Activated B cell treated with CpG ODN at 0.5 μM for 24 hours (primary cell): ENCODE data around the gene SLC19A2. TPM values are rescaled to one million over a fixed set of nuclear protein-coding genes. Genes with fewer than 3 reads are reported as not detected.

Experiments used
- ATAC-seq: fragments of 200-7000 bp; cut with Tn5 transposase; one replicate; pipeline ENCODE4 v1.10.0; 2021; ENCODE audit warnings: low read depth, mild to moderate bottlenecking, moderate library complexity
- CTCF ChIA-PET: fragments of 350-600 bp; sonication (Branson Sonifier 250); formaldehyde crosslinking; loops from one replicate; lab custom pipeline; 2021; ENCODE audit warnings: antibody characterized with exemption; lab: Charles Lee
- POLR2A ChIA-PET: fragments of 350-600 bp; sonication (Branson Sonifier 250); formaldehyde crosslinking; loops from one replicate; lab custom pipeline; 2021; ENCODE audit warnings: antibody characterized with exemption; lab: Charles Lee
- DNase-seq: peaks from one replicate; pipeline ENCODE4 v3.0.0; 2022
- H3K27ac Mint-ChIP-seq: one replicate; pipeline ENCODE4 v1.8.0; 2020; ENCODE audit warnings: mixed read lengths
- H3K27me3 Mint-ChIP-seq: one replicate; pipeline ENCODE4 v1.8.0; 2021; ENCODE audit warnings: mixed read lengths
- H3K36me3 Mint-ChIP-seq: one replicate; pipeline ENCODE4 v1.8.0; 2021; ENCODE audit warnings: low read depth, mixed read lengths
- H3K4me1 Mint-ChIP-seq: one replicate; pipeline ENCODE4 v1.8.0; 2021; ENCODE audit warnings: mixed read lengths
- H3K4me3 Mint-ChIP-seq: one replicate; pipeline ENCODE4 v1.8.0; 2020; ENCODE audit warnings: mild to moderate bottlenecking, mixed read lengths
- H3K9me3 Mint-ChIP-seq: one replicate; pipeline ENCODE4 v1.8.0; 2020; ENCODE audit warnings: mixed read lengths
- intact Hi-C: fragments of 100-400 bp; cut with micrococcal nuclease; formaldehyde crosslinking; loops from one replicate; pipeline ENCODE4 v1.15.1; 2024
- total RNA-seq: library from RNA; stranded (reverse); gene quantifications from 2 replicates; pipeline ENCODE4 v1.2.3, GENCODE V29; 2022
- TF ChIP-seq, protein P1 (sequence below): fragments of 200-600 bp; IDR thresholded peaks from one replicate; pipeline ENCODE4 v1.8.0; 2022; ENCODE audit warnings: antibody characterized with exemption, mild to moderate bottlenecking

SLC19A2 gene
- total RNA-seq, 1 donor from 2014 or later: 3.6 TPM

DNA sequence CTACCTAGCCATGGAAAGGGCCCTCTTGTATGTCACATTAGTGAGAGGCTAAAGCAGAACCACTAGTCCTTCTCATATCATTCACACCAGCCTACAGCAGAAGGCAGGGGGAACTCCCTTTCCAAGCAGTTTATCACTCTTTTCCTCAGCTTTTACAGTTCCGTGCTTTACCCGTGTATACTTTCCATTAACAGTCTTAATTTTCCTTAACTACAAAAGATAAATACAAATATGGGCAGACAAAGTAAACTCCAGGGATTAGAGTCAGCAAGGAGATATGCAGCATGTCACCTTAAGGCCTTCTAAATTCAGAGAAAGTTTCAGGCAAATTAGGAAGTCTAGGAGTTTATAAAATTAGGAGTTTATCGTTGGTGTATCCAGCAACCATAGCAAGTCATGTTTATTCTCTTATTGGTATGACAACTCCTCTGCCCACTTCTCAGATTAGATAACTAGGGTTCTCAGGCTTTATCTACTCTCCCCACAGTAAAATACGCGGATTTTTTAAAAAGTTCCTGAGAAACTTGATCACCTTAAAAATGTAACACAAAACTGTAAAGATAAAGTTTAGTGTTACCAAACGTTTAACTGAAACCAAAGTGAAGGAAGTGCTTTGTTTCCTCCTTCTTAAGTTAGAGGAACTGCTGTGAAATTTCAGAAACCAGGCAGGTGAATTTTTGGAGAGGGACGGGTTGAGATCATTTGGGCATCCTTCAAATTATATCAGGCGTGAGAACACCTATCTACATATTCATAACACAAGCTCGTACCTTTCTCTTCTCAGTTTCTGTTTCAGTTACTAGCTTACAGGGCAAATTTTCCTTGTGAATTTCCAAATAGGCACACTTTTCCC, 42.7 kb upstream of the SLC19A2 start:
- peaks cover 7% of the 10 kb centered on the region for H3K4me1 Mint-ChIP-seq
- no peak for DNase-seq
- POLR2A ChIA-PET: no interaction called here
- ATAC-seq: no peak
- no peak overlapping the region for H3K4me3 Mint-ChIP-seq
- H3K9me3 Mint-ChIP-seq: no peaks in the 10 kb centered on the region
- CTCF ChIA-PET: no interaction called here
- TF ChIP-seq, protein P1, sequence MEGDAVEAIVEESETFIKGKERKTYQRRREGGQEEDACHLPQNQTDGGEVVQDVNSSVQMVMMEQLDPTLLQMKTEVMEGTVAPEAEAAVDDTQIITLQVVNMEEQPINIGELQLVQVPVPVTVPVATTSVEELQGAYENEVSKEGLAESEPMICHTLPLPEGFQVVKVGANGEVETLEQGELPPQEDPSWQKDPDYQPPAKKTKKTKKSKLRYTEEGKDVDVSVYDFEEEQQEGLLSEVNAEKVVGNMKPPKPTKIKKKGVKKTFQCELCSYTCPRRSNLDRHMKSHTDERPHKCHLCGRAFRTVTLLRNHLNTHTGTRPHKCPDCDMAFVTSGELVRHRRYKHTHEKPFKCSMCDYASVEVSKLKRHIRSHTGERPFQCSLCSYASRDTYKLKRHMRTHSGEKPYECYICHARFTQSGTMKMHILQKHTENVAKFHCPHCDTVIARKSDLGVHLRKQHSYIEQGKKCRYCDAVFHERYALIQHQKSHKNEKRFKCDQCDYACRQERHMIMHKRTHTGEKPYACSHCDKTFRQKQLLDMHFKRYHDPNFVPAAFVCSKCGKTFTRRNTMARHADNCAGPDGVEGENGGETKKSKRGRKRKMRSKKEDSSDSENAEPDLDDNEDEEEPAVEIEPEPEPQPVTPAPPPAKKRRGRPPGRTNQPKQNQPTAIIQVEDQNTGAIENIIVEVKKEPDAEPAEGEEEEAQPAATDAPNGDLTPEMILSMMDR: no peak
- intact Hi-C loops: no loop called here
- peaks cover 6% of the 10 kb centered on the region for H3K27me3 Mint-ChIP-seq
- no peaks in the 10 kb centered on the region for H3K36me3 Mint-ChIP-seq
- no peak overlapping the region for H3K27ac Mint-ChIP-seq

DNA sequence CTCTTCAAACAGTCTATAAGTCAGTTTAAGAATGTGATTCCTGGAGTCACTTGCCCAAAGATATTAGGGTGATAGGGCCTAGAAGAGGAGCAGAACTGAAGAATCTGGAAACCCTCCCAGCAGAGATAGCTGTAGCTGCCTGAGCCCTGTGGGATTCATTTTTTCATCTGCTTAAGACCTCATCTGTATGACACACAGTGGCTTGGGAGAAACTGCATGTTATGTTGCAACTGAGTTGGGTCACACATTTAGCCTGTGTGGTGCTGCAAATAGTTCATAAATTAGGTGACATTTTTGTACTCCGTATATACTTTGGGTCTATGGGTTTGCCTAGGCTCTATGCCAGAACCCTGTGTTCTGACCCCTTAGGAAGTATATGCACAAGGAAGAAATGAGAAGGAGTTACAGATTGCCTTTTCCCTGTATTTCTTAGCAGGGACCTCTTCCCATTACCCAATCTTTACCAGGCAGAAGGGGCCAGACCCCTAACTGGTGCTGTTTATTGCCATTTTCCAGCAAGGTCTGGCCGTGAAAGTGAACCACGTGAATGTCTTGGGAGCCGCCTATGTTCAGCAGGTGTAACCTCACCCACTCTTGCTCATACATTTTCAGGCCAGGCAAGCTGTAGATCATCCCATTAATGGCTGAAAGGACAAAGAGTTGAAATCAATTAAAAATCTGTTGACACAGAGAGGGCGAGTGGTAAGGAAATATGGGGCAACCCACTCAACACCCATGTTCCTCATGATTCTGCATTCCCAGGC, 41.9 kb upstream of the SLC19A2 start:
- H3K9me3 Mint-ChIP-seq: no peaks in the 10 kb centered on the region
- H3K27me3 Mint-ChIP-seq: peaks cover 6% of the 10 kb centered on the region
- H3K27ac Mint-ChIP-seq: no peak overlapping the region
- H3K36me3 Mint-ChIP-seq: no peaks in the 10 kb centered on the region
- ChIA-PET CTCF (no interaction called here), POLR2A (no interaction called here)
- no peak for DNase-seq
- H3K4me1 Mint-ChIP-seq: peaks cover 7% of the 10 kb centered on the region
- TF ChIP-seq, protein P1: no peak
- no peak for ATAC-seq
- no peak overlapping the region for H3K4me3 Mint-ChIP-seq
- intact Hi-C loops: no loop called here

DNA sequence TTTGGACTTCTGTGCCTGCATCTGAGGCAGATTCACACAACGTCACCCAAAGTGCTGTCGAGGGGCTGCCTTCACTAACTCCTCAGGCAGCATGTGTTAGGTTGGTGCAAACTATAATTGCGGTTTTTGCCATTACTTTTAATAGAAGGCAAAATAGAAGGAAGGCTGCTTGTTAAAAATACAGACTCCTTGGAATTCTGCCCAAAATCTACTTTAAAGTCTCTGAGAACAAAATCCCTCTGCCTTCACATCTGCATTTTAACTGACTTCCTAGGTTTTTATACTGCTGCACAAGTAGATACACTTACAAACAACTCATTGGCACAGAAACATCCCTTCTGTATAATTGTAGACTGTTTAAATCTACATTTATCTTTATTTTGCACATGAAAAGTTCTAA, 41.3 kb upstream of the SLC19A2 start:
- H3K36me3 Mint-ChIP-seq: no peaks in the 10 kb centered on the region
- no peak overlapping the region for H3K4me3 Mint-ChIP-seq
- peaks cover 3% of the 10 kb centered on the region for H3K27me3 Mint-ChIP-seq
- TF ChIP-seq, protein P1: no peak
- no peaks in the 10 kb centered on the region for H3K9me3 Mint-ChIP-seq
- peaks cover 7% of the 10 kb centered on the region for H3K4me1 Mint-ChIP-seq
- no peak overlapping the region for H3K27ac Mint-ChIP-seq
- ChIA-PET POLR2A (no interaction called here), CTCF (no interaction called here)
- DNase-seq (no peak), ATAC-seq (no peak)
- intact Hi-C loops: no loop called here

DNA sequence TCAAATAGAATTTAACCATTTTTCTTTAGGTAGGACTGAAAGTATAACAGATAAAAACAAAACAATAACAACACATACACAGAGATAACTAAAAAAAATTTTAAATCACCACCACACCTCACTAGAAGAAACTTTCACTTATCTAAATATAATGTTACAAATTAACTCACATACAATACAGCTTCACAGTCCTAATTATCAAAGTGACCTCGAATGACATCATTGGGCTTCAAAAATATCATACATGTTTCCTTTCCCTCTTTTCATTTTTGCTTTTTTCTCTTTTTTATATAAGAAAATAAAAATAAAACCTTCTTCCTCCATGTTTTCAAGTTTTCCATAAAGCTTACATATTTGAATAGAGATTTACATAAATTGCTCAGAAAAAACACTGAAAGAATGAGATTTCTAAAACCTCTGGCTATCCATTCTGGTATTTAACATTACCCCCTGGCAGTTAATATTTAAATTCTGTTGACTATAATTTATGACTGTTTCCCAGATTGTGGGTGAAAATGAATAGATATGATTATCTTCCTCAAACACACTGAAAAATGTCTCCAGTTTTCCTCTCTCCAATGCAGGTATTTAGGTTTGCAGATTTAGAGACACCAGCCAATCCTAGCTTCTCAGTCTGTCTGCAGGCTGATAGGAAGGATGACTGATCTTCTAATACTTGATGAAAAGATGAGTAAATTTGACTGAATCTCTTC, 40.5 kb upstream of the SLC19A2 start:
- H3K9me3 Mint-ChIP-seq: no peaks in the 10 kb centered on the region
- no peak for DNase-seq
- H3K36me3 Mint-ChIP-seq: no peaks in the 10 kb centered on the region
- ChIA-PET CTCF (no interaction called here), POLR2A (no interaction called here)
- H3K27ac Mint-ChIP-seq: no peak overlapping the region
- peaks cover 7% of the 10 kb centered on the region for H3K4me1 Mint-ChIP-seq
- TF ChIP-seq, protein P1: no peak
- intact Hi-C loops: no loop called here
- no peak overlapping the region for H3K4me3 Mint-ChIP-seq
- ATAC-seq: no peak
- peaks cover 2% of the 10 kb centered on the region for H3K27me3 Mint-ChIP-seq

DNA sequence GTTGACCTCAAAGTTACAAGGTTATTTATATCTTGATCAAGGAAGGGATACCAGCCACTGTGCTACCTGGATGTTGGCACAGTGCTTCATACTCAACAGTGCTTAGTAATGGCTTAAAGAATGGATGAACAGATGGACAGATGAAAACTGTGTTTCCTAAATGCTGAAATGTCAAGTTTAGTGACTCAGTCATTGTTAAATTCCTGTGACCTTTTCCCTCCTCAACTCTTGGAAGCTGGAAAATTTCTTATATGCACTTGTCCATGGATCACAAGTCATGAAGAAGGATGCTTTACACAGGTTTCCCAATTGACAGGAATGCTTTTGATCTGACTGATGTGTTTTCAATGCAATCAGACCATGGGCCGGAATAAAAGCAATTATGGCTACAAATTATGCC, 39.6 kb upstream of the SLC19A2 start:
- intact Hi-C loops: no loop called here
- Mint-ChIP-seq H3K9me3 (no peaks in the 10 kb centered on the region), H3K36me3 (no peaks in the 10 kb centered on the region), H3K27me3 (peaks cover 2% of the 10 kb centered on the region), H3K27ac (no peak overlapping the region), H3K4me3 (no peak overlapping the region), H3K4me1 (peaks cover 7% of the 10 kb centered on the region)
- TF ChIP-seq, protein P1: no peak
- ChIA-PET POLR2A (no interaction called here), CTCF (no interaction called here)
- no peak for DNase-seq
- ATAC-seq: no peak
